GM23338 (cell line): ENCODE results near the gene CACNG1. TPM values are rescaled to one million over a fixed set of nuclear protein-coding genes. Genes with fewer than 3 reads are reported as not detected.

Source experiments
- ETS1 ChIP-seq: IDR thresholded peaks from 2 replicates; pipeline ENCODE4 v1.6.1; 2016; ENCODE audit warnings: antibody characterized with exemption
- EZH2 ChIP-seq: fragments of 200-600 bp; sonication (generic); IDR thresholded peaks from one replicate; pipeline ENCODE4 v1.8.0; 2017; ENCODE audit warnings: antibody characterized with exemption, mild to moderate bottlenecking, low read depth; ENCODE audit not compliant: unreplicated experiment
- EZH2phosphoT487 ChIP-seq: fragments of 200-600 bp; sonication (generic); IDR thresholded peaks from one replicate; pipeline ENCODE4 v1.8.1; 2018; ENCODE audit warnings: antibody characterized with exemption; ENCODE audit not compliant: unreplicated experiment
- JUNB ChIP-seq: IDR thresholded peaks from one replicate; pipeline ENCODE4 v1.6.1; 2016; ENCODE audit warnings: antibody characterized with exemption; ENCODE audit not compliant: unreplicated experiment
- ZNF114 ChIP-seq: fragments of 250-450 bp; sonication (Bioruptor Pico); IDR thresholded peaks from 2 replicates; pipeline ENCODE4 v1.5.0; 2020; ENCODE audit warnings: mild to moderate bottlenecking, moderate library complexity
- polyA plus RNA-seq: library from polyadenylated mRNA; unstranded; fragments of >200 nt; fragmentation: Nextera tagmentation; extraction: Ambion mirVana; gene quantifications from 2 replicates; pipeline ENCODE4 v1.2.1, GENCODE V29; 2016
- total RNA-seq: library from RNA; depleted of rRNA; stranded (reverse); fragments of >200 nt; shearing (Covaris generic); gene quantifications from 2 replicates; pipeline ENCODE4 v1.2.3, GENCODE V29; 2014
- TF ChIP-seq, protein P1 (sequence below): fragments of 250-450 bp; sonication (Bioruptor Pico); IDR thresholded peaks from 2 replicates; pipeline ENCODE4 v1.5.0; 2020; ENCODE audit warnings: mild to moderate bottlenecking, moderate library complexity
- TF ChIP-seq, protein P2 (sequence below), 2 experiments: fragments of 200-600 bp in 1 of 2; sonication (generic) in 1 of 2; conservative IDR thresholded peaks; 2 replicates each; pipeline versions ENCODE4 v1.5.1 to v1.6.1; 2016 to 2017; ENCODE audit warnings: antibody characterized with exemption in 2 of 2, low read depth in 2 of 2, mild to moderate bottlenecking in 2 of 2, moderate library complexity in 1 of 2

Gene CACNG1
- total and polyA plus RNA-seq, 2 experiments from 2014 or later, result not detected

DNA sequence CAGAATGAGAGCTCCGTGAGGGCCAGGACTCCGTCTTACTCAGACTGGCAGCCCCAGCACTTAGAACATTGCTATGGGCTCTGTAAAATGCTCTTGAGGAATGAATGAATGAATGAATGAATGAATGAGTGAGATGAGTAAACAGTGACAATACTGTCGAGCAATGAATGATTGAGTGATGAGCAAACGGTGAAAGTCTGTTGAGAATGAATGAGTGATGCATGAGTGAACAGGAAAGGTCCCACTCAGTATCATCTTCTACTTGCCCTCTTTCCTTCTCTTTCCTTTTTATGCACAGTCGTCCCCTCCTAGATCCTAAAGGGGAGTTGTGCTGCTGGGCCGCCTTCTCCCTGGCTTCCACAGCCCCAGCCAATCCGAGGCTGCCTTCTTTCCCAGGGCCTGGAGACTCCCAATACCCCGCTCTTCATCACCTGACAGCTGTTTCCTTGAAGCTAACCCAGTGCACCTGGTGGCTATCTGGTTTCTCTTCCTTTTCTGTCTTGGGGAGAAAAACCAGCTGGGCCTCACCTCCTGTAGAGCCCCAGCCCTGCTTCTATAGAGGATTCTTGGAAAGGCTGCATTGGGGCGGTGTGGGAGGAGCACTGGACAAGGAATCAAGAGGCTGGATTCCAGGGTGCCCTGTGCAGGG, 32.7 kb upstream of the CACNG1 start (continued):
- TF ChIP-seq, protein P1, sequence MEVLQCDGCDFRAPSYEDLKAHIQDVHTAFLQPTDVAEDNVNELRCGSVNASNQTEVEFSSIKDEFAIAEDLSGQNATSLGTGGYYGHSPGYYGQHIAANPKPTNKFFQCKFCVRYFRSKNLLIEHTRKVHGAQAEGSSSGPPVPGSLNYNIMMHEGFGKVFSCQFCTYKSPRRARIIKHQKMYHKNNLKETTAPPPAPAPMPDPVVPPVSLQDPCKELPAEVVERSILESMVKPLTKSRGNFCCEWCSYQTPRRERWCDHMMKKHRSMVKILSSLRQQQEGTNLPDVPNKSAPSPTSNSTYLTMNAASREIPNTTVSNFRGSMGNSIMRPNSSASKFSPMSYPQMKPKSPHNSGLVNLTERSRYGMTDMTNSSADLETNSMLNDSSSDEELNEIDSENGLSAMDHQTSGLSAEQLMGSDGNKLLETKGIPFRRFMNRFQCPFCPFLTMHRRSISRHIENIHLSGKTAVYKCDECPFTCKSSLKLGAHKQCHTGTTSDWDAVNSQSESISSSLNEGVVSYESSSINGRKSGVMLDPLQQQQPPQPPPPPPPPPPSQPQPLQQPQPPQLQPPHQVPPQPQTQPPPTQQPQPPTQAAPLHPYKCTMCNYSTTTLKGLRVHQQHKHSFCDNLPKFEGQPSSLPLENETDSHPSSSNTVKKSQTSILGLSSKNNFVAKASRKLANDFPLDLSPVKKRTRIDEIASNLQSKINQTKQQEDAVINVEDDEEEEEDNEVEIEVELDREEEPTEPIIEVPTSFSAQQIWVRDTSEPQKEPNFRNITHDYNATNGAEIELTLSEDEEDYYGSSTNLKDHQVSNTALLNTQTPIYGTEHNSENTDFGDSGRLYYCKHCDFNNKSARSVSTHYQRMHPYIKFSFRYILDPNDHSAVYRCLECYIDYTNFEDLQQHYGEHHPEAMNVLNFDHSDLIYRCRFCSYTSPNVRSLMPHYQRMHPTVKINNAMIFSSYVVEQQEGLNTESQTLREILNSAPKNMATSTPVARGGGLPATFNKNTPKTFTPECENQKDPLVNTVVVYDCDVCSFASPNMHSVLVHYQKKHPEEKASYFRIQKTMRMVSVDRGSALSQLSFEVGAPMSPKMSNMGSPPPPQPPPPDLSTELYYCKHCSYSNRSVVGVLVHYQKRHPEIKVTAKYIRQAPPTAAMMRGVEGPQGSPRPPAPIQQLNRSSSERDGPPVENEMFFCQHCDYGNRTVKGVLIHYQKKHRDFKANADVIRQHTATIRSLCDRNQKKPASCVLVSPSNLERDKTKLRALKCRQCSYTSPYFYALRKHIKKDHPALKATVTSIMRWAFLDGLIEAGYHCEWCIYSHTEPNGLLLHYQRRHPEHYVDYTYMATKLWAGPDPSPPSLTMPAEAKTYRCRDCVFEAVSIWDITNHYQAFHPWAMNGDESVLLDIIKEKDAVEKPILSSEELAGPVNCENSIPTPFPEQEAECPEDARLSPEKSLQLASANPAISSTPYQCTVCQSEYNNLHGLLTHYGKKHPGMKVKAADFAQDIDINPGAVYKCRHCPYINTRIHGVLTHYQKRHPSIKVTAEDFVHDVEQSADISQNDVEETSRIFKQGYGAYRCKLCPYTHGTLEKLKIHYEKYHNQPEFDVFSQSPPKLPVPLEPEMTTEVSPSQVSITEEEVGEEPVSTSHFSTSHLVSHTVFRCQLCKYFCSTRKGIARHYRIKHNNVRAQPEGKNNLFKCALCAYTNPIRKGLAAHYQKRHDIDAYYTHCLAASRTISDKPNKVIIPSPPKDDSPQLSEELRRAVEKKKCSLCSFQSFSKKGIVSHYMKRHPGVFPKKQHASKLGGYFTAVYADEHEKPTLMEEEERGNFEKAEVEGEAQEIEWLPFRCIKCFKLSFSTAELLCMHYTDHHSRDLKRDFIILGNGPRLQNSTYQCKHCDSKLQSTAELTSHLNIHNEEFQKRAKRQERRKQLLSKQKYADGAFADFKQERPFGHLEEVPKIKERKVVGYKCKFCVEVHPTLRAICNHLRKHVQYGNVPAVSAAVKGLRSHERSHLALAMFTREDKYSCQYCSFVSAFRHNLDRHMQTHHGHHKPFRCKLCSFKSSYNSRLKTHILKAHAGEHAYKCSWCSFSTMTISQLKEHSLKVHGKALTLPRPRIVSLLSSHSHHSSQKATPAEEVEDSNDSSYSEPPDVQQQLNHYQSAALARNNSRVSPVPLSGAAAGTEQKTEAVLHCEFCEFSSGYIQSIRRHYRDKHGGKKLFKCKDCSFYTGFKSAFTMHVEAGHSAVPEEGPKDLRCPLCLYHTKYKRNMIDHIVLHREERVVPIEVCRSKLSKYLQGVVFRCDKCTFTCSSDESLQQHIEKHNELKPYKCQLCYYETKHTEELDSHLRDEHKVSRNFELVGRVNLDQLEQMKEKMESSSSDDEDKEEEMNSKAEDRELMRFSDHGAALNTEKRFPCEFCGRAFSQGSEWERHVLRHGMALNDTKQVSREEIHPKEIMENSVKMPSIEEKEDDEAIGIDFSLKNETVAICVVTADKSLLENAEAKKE (CRISPR knock-in tag), result no peak
- no peak for TF ChIP-seq JUNB
- TF ChIP-seq ETS1, result no peak
- no peak for TF ChIP-seq EZH2
- TF ChIP-seq, protein P2, sequence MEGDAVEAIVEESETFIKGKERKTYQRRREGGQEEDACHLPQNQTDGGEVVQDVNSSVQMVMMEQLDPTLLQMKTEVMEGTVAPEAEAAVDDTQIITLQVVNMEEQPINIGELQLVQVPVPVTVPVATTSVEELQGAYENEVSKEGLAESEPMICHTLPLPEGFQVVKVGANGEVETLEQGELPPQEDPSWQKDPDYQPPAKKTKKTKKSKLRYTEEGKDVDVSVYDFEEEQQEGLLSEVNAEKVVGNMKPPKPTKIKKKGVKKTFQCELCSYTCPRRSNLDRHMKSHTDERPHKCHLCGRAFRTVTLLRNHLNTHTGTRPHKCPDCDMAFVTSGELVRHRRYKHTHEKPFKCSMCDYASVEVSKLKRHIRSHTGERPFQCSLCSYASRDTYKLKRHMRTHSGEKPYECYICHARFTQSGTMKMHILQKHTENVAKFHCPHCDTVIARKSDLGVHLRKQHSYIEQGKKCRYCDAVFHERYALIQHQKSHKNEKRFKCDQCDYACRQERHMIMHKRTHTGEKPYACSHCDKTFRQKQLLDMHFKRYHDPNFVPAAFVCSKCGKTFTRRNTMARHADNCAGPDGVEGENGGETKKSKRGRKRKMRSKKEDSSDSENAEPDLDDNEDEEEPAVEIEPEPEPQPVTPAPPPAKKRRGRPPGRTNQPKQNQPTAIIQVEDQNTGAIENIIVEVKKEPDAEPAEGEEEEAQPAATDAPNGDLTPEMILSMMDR (conservative IDR thresholded peaks at IDR 0.05; ENCODE audit: low read depth in 2 of 2), result no peak
- TF ChIP-seq EZH2phosphoT487, result no peak
- TF ChIP-seq ZNF114 (CRISPR knock-in tag), result no peak
